CD4-positive, alpha-beta T cell treated with Interleukin-10 for 1 hour (primary cell): ENCODE measurements around the gene ANKRD42.
"Not testable (repeated sequence)": the region's sequence is repeated elsewhere in the genome, so short reads cannot be mapped to it uniquely, and the experiment has no call there.

ENCODE experiments used
- DNase-seq: peaks from one replicate; pipeline ENCODE4 v3.0.0-alpha.2; 2020

ANKRD42 gene

GRCh38 chr11:83174008-83174407 is 19.5 kb upstream of the ANKRD42 start:
- DNase-seq: no peak

- DNase-seq: no peak
These were observed 17.7 kb upstream of the ANKRD42 start for GRCh38 chr11:83175815-83176214.

- DNase-seq: no peak
These were observed 11.7 kb upstream of the ANKRD42 start for GRCh38 chr11:83181815-83182214.

- no peak for DNase-seq
These were observed 7.7 kb upstream of the ANKRD42 start for GRCh38 chr11:83185767-83186166.

GRCh38 chr11:83187465-83187864 is 6.0 kb upstream of the ANKRD42 start:
- DNase-seq: no peak

- no peak for DNase-seq
These were observed 2.0 kb upstream of the ANKRD42 start for GRCh38 chr11:83191491-83191890.

GRCh38 chr11:83191986-83192385 is 1.5 kb upstream of the ANKRD42 start:
- no peak for DNase-seq

GRCh38 chr11:83192606-83193245 is 786 bp upstream of the ANKRD42 start:
- DNase-seq: no peak

- DNase-seq: peak; percentile 74
These were observed 1.0 kb downstream of the ANKRD42 start for GRCh38 chr11:83194281-83195142.

- DNase-seq: no peak
These were observed 1.6 kb downstream of the ANKRD42 start for GRCh38 chr11:83195143-83195466.

- no peak for DNase-seq
These were observed 2.1 kb downstream of the ANKRD42 start for GRCh38 chr11:83195649-83196048.

GRCh38 chr11:83200035-83200434 is 6.5 kb downstream of the ANKRD42 start:
- DNase-seq: no peak

- DNase-seq: no peak
These were observed 12.2 kb downstream of the ANKRD42 start for GRCh38 chr11:83205608-83206185.

- DNase-seq: no peak
These were observed 12.7 kb downstream of the ANKRD42 start for GRCh38 chr11:83206221-83206620.

- DNase-seq: not testable (repeated sequence)
These were observed 13.4 kb downstream of the ANKRD42 start for GRCh38 chr11:83206771-83207382.

GRCh38 chr11:83219095-83219494 is 25.6 kb downstream of the ANKRD42 start:
- DNase-seq: no peak

GRCh38 chr11:83220260-83220659 is 26.7 kb downstream of the ANKRD42 start:
- no peak for DNase-seq

- no peak for DNase-seq
These were observed 28.2 kb downstream of the ANKRD42 start for GRCh38 chr11:83221694-83222093.

GRCh38 chr11:83222499-83222898 is 29.0 kb downstream of the ANKRD42 start:
- no peak for DNase-seq

GRCh38 chr11:83223457-83223856 is 29.9 kb downstream of the ANKRD42 start:
- DNase-seq: no peak

GRCh38 chr11:83235825-83236224 is 42.3 kb downstream of the ANKRD42 start:
- DNase-seq: no peak

- DNase-seq: no peak
These were observed 44.6 kb downstream of the ANKRD42 start for GRCh38 chr11:83238111-83238510.

- no peak for DNase-seq
These were observed 47.9 kb downstream of the ANKRD42 start for GRCh38 chr11:83241291-83241946.
